Left colon (tissue), 2 donors: Measurements from ENCODE around the gene MYL2. TPM values are rescaled to one million over a fixed set of nuclear protein-coding genes. Genes with fewer than 3 reads are reported as not detected.
"Not testable (repeated sequence)": the region's sequence is repeated elsewhere in the genome, so short reads cannot be mapped to it uniquely, and the experiment has no call there.

Experiments
- ATAC-seq: fragments of 200-7000 bp; cut with Tn5 transposase; one replicate; pipeline ENCODE4 v1.9.1; 2020; ENCODE audit warnings: mild to moderate bottlenecking, moderate library complexity
- DNase-seq, 2 donors: peaks; one replicate each; pipeline ENCODE4 v3.0.0-alpha.2; 2020
- intact Hi-C, 2 donors: fragments of 100-400 bp; cut with DNase I in 1 of 2; cut with micrococcal nuclease in 1 of 2; formaldehyde crosslinking; loops; one replicate each; pipeline versions ENCODE4 v1.11.2 to v1.14.0; 2022; cut with DNase I, micrococcal nuclease
- long read RNA-seq: library from polyadenylated mRNA; unstranded; transcript quantifications from one replicate; pipeline ENCODE4 v2.0.0, GENCODE V29; 2021
- total RNA-seq, 2 donors: library from RNA; stranded (reverse); fragmentation: NEBNext Ultra II Directional; extraction: Animal tissue kit (Norgen Biotek cat#: 25700); gene quantifications; one replicate each; pipeline ENCODE4 v1.2.1, GENCODE V29; 2021
- donor health status: DM: no; HTN: no; CAD: no.
- donor health status: DM: yes; HTN: yes; CAD: no.

MYL2 gene
- total RNA-seq = not detected
- long read RNA-seq = 0 reads

GRCh38 chr12:110920324-110920910 is at the start of gene MYL2:
Gene MYL2, minus strand, starts transcription at chr12:110920579. Its CDS starts 50 bp downstream, at chr12:110920529.
- intact Hi-C loops = no loop called here
- DNase-seq (no peak), ATAC-seq (no peak)

- DNase-seq (no peak), ATAC-seq (no peak)
- intact Hi-C loops = no loop called here
These were observed 45.8 kb upstream of the MYL2 start for GRCh38 chr12:110966081-110966760.

GRCh38 chr12:110965574-110965973 is 45.2 kb upstream of the MYL2 start:
- intact Hi-C loops = no loop called here
- ATAC-seq (no peak), DNase-seq (no peak)

- ATAC-seq = no peak
- no peak for DNase-seq
- intact Hi-C loops = no loop called here
These were observed 40.4 kb upstream of the MYL2 start for GRCh38 chr12:110960795-110961194.

- DNase-seq (no peak), ATAC-seq (no peak)
- intact Hi-C loops = no loop called here
These were observed 37.3 kb upstream of the MYL2 start for GRCh38 chr12:110957652-110958051.

- ATAC-seq (no peak), DNase-seq (no peak)
- intact Hi-C loops = no loop called here
These were observed 36.8 kb upstream of the MYL2 start for GRCh38 chr12:110957159-110957558.

GRCh38 chr12:110950867-110951266 is 30.5 kb upstream of the MYL2 start:
- DNase-seq, intact Hi-C loops, ATAC-seq: not testable (repeated sequence)

GRCh38 chr12:110950466-110950865 is 30.1 kb upstream of the MYL2 start:
- intact Hi-C loops, DNase-seq, ATAC-seq: not testable (repeated sequence)

- DNase-seq (no peak), ATAC-seq (no peak)
- intact Hi-C loops = no loop called here
These were observed 27.7 kb upstream of the MYL2 start for GRCh38 chr12:110948041-110948440.

GRCh38 chr12:110943373-110943772 is 23.0 kb upstream of the MYL2 start:
- intact Hi-C loops = no loop called here
- ATAC-seq = no peak
- no peak for DNase-seq

GRCh38 chr12:110941391-110941790 is 21.0 kb upstream of the MYL2 start:
- no peak for ATAC-seq
- no peak for DNase-seq
- intact Hi-C loops = no loop called here

- intact Hi-C loops = no loop called here
- ATAC-seq = no peak
- DNase-seq = no peak
These were observed 20.6 kb upstream of the MYL2 start for GRCh38 chr12:110940933-110941332.

- intact Hi-C loops = no loop called here
- no peak for ATAC-seq
- DNase-seq = no peak
These were observed 19.9 kb upstream of the MYL2 start for GRCh38 chr12:110940296-110940695.

- intact Hi-C loops = loop anchor here (5.0 kb wide), 2 partner anchors 365 to 375 kb away; no protein-coding TSS in a partner anchor
- peak; percentile 53 for ATAC-seq
- peak in 1 of 2 donors; percentile 45 for DNase-seq
These were observed 16.8 kb upstream of the MYL2 start for GRCh38 chr12:110937104-110937641.

GRCh38 chr12:110936367-110937103 is 16.2 kb upstream of the MYL2 start:
- DNase-seq = no peak
- intact Hi-C loops = loop anchor here (5.0 kb wide), 2 partner anchors 366 to 376 kb away; no protein-coding TSS in a partner anchor
- no peak for ATAC-seq

- ATAC-seq = no peak
- DNase-seq = no peak
- intact Hi-C loops = loop anchor here (5.0 kb wide), 2 partner anchors 367 to 377 kb away; no protein-coding TSS in a partner anchor
These were observed 15.2 kb upstream of the MYL2 start for GRCh38 chr12:110935588-110935987.

- no peak for ATAC-seq
These were observed 13.9 kb upstream of the MYL2 start for GRCh38 chr12:110934093-110934852.

GRCh38 chr12:110933326-110933974 is 13.1 kb upstream of the MYL2 start:
- no peak for DNase-seq
- ATAC-seq = no peak
- intact Hi-C loops = no loop called here

More at GRCh38 chr12:110934093-110934852, 13.9 kb upstream of the MYL2 start:
- intact Hi-C loops = no loop called here
- no peak for DNase-seq
